GM18508 (cell line): Measurements from ENCODE around the gene FRYL.
"Not testable (repeated sequence)": the region's sequence is repeated elsewhere in the genome, so short reads cannot be mapped to it uniquely, and the experiment has no call there.

Experiments used
- ATAC-seq: cut with Tn5 transposase; IDR thresholded peaks from one replicate; pipeline ENCODE4 v1.9.1; 2021; ENCODE audit warnings: moderate number of reproducible peaks; ENCODE audit not compliant: insufficient read depth, unreplicated experiment

The FRYL gene

GRCh38 chr4:48779998-48780864, at the start of gene FRYL:
Gene FRYL, minus strand, starts transcription at chr4:48780279. Its CDS starts 145,869 bp downstream, at chr4:48634410.
- ATAC-seq, result peak; percentile 84

DNA sequence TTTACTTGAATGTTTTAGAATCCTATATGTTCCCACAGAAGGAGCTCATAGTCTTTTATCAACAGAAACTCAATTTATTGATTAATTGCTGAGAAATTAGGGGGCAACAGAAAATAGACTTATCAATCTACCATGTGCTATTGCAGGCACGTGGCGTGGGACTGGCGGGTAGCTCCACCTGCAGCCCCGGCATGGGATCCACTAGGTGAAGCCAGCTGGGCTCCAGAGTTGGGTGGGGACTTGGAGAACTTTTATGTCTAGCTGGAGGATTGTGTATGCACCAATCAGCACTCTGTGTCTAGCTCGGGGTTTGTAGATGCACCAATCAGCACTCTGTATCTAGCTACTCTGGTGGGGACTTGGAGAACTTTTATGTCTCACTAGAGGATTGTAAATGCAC, 47.5 kb upstream of the FRYL start:
- no peak for ATAC-seq

GRCh38 chr4:48821431-48821830, 41.4 kb upstream of the FRYL start:
- ATAC-seq, result not testable (repeated sequence)

GRCh38 chr4:48816971-48817370, 36.9 kb upstream of the FRYL start:
- ATAC-seq, result no peak

DNA sequence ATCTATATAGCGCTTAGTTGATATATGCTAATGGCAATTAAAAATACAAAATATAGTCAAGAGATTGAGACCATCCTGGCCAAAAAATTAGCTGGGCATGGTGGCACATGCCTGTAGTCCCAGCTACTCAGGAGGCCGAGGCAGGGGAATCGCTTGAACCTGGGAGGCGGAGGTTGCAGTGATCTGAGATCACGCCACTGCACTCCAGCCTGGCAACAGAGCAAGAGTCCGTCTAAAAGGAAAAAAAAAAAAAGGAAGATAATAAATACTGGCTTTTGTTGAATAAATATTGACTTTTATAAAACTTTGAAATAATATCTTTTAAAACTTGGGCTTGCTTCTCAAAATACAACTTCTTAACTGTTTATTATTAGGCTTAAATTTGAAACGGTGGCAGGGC, 36.2 kb upstream of the FRYL start:
- not testable (repeated sequence) for ATAC-seq

DNA sequence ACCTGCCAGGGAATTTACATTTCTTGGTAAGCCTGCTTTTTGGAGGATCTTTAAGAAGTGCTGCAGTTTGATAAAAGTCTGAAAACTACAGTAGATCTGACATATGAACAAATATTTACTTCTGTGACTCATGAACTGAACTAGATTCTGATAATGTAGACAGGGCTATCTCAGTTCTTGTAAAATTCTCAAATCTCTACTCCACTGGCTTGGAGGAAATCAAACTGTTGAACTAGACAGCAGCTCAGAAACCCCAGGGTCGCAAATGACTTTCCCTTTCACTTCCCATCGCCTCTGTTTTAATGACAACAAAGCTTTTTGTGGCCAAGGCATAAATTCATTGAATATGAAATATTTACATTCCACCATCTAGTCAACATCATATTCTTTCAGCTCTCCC, 35.4 kb upstream of the FRYL start:
- ATAC-seq, result no peak

- no peak for ATAC-seq
These were observed 33.9 kb upstream of the FRYL start for GRCh38 chr4:48813964-48814363.

DNA sequence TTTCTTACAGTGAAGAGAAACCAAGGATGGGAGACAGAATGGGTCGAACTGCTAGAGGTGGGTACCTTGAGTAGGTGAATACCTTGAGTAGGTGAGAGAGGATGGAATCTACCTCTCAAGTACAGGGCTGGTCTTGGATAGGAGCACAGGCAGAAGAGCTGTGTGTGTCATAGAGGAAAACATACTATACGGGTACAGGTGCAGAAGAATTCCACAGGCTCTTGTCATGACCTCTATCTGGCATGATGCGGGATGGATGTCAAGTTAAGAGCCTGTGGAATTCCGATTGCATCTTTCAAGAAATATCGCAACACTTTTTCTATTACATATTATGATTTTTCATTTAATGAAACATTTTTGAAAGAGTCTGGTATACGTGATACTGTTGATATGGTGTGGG, 32.8 kb upstream of the FRYL start:
- ATAC-seq, result no peak

- no peak for ATAC-seq
These were observed 24.7 kb upstream of the FRYL start for GRCh38 chr4:48804584-48805301.

DNA sequence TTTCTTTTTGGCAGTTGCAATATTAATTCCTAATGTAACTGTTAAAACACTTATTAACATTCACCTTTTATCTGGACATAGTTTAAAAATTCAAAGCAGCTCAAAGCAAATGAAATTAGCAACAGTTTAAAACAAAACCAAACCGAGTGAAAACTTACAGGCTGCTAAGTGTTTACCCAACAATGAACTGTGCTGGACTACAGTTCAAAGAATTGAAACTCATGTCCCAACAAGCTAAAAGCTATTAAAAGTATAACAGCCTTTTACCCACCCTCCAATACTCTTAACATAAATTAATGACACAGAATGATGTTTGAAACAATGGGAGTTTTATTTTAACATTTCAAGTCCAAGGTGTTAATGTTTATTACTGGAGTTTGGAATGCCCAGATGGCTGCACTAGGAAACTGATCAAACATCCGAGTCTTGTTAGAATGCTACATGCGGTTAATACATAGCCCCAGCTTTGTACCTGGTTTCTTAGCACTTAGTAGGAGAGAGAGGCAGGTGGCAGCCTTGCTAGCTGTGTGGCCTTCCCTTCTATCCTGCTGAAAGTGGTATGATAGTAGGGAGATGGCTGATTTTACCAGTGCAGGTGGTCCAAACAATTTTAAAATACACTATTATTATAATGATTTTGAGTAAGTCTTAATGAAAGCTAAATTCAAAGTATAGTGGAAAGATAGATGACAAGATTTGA, 21.1 kb upstream of the FRYL start:
- ATAC-seq, result no peak

- ATAC-seq, result not testable (repeated sequence)
These were observed 20.1 kb upstream of the FRYL start for GRCh38 chr4:48800155-48800554.

DNA sequence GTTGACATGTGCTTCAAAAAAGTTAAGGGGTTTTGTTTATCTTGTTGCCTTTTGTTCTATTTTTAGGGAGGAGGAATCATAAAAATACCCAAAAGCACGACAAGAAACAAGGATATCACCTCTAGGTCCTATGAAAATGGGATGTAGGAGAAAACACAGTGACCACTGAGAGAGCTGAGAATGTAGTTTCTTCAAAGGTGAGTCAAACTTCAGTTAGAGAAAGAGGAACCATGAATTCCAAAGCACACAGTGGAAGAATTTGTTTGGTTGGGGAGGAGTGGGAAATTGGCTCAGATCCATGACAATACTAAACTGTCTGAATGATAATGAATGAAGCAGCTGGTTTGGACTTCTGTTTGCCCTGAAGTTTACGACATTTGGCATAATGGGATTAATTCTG, 19.1 kb upstream of the FRYL start:
- ATAC-seq, result no peak

GRCh38 chr4:48798117-48798516, 18.0 kb upstream of the FRYL start:
- ATAC-seq, result no peak

DNA sequence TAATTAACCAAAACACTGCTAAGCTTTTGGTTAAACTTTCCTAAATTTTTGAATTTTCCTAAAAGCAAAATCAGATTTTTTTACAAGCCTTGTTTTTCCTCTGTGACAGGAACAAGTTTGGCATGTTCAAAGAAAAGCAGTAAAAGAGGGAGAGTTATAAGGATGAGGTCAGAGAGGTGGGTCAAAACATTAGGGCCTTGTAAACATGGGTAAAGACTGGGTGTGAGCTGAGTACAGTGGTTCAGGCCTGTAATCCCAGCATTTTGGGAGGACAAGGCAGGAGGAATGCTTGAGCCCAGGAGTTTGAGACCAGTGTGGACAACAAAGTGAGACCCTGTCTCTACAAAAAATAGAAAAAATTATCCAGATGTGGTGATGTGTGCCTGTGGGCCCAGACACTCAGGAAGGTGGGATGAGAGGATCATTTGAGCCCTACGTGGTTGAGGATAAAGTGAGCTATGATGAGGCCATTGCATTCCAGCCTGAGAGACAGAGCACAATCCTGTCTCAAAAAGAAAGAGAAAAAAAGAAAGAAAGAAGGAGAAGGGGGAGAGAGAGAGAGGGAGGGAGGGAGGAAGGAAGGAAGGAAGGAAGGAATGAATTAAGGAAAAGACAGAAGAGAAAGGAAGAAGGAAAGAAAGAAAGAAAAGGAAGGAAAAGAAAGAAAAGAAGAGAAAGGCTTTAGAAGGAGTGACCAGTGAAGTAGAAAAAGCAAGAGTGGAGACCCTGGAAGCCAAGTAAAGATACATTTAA, 17.0 kb upstream of the FRYL start:
- ATAC-seq, result no peak

DNA sequence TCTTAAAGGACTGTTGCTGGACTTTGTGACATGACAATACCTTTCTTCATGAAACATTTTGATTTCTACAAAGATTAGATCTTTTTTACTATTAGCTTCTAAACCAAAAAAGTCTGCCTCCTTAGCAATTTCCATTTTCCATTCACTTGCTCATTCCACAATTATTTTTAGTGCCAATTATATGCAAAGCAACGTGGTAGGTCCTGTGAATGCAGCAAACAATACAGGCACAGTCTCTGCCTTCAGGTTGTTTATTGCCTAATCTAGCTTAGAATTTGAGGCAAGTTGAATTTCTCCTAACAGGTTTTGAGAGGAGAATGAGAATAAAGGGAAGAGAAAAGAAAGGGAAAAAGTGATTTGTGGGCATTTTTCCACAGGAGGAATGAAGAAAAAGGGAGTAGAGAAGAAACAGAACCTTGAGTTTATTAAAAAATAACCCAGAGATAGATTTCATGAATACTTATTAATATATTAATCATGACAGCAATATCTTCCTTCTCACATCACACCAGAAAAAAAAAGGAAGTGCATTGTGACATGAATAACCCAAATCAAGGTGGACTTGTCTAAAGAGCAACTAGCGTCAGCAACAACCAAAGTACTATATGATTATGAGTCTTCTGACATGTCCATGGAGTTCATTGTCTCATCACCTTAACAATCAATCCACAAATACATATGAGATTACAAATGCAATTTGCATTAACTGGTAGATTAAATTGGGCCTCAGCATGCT, 16.3 kb upstream of the FRYL start:
- no peak for ATAC-seq

GRCh38 chr4:48795108-48795507, 15.0 kb upstream of the FRYL start:
- no peak for ATAC-seq

- no peak for ATAC-seq
These were observed 12.4 kb upstream of the FRYL start for GRCh38 chr4:48792348-48793006.

DNA sequence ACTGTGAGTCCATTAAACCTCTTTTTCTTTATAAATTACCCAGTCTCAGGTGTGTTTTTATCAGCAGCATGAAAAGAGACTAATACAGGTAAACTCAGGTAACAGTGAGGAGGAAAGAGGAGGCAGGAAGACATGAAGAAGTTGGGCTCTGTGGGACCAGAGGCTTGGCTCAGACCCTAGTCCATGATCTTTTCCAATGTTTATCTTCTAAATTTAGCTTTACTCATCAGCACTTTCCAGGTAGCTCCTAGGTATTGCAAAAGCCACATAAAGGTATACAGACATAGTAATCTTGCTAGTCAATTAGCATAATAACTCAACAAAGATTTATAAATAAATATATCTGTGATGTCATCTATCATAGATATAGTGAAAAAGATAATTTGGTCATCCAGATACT, 11.2 kb upstream of the FRYL start:
- no peak for ATAC-seq

DNA sequence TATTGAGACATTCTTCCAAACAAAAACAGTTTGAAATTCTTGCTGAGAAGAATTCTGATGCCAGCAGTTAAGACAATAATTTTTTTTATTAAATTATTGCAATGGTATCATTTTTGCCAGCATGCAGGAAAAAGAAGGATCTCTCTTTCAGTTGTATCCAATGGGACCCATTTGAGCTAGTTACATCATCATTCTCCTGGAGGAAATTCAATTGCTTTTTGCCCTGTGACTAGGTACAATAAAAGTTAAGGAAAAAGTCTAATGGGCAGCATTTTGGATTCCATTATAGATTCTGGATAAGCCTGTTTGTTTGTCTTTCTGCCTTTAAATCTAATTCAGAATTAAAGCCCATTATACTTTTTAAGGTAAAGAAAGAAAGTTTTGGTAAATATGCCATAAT, 10.5 kb upstream of the FRYL start:
- no peak for ATAC-seq
